Stimulated activated CD4-positive, alpha-beta T cell treated with anti-CD3 and anti-CD28 coated beads, Interleukin-12 subunit alpha, Interleukin-12 subunit beta, amount 100 ng/mL, for 24 hours (primary cell): ENCODE results near the gene ABCC1.

Experiments used
- DNase-seq, 2 experiments: peaks; one replicate each; pipeline ENCODE4 v3.0.0-alpha.2; 2020; ENCODE audit warnings: low read depth in 2 of 2

ABCC1 gene

GRCh38 chr16:15993541-15993940 lies 44.1 kb downstream of the ABCC1 start:
- no peak for DNase-seq

GRCh38 chr16:15993946-15994665 lies 44.7 kb downstream of the ABCC1 start:
- no peak for DNase-seq

GRCh38 chr16:15996432-15997109 lies 47.2 kb downstream of the ABCC1 start:
- DNase-seq, result no peak

GRCh38 chr16:16000685-16001084 lies 51.3 kb downstream of the ABCC1 start:
- no peak for DNase-seq

GRCh38 chr16:16001596-16002255 lies 52.3 kb downstream of the ABCC1 start:
- DNase-seq, result no peak

- DNase-seq, result no peak
Observed at GRCh38 chr16:16003719-16004313, 54.4 kb downstream of the ABCC1 start.

GRCh38 chr16:16004314-16004749 lies 54.9 kb downstream of the ABCC1 start:
- DNase-seq, result no peak

GRCh38 chr16:16005721-16006120 lies 56.3 kb downstream of the ABCC1 start:
- no peak for DNase-seq

GRCh38 chr16:16006650-16007049 lies 57.2 kb downstream of the ABCC1 start:
- DNase-seq, result no peak

- DNase-seq, result no peak
Observed at GRCh38 chr16:16007743-16008111, 58.3 kb downstream of the ABCC1 start.

- DNase-seq, result no peak
Observed at GRCh38 chr16:16008666-16009065, 59.2 kb downstream of the ABCC1 start.

- DNase-seq, result no peak
Observed at GRCh38 chr16:16009401-16009800, 60.0 kb downstream of the ABCC1 start.

GRCh38 chr16:16010194-16010593 lies 60.8 kb downstream of the ABCC1 start:
- no peak for DNase-seq

- no peak for DNase-seq
Observed at GRCh38 chr16:16012144-16012543, 62.7 kb downstream of the ABCC1 start.

- no peak for DNase-seq
Observed at GRCh38 chr16:16013812-16014211, 64.4 kb downstream of the ABCC1 start.

- DNase-seq, result no peak
Observed at GRCh38 chr16:16014329-16015224, 65.2 kb downstream of the ABCC1 start.

GRCh38 chr16:16015849-16016248 lies 66.4 kb downstream of the ABCC1 start:
- no peak for DNase-seq

- DNase-seq, result no peak
Observed at GRCh38 chr16:16016388-16016964, 67.1 kb downstream of the ABCC1 start.

GRCh38 chr16:16017812-16018211 lies 68.4 kb downstream of the ABCC1 start:
- no peak for DNase-seq

GRCh38 chr16:16018705-16019104 lies 69.3 kb downstream of the ABCC1 start:
- no peak for DNase-seq

GRCh38 chr16:16019488-16019887 lies 70.1 kb downstream of the ABCC1 start:
- DNase-seq, result no peak
